Measurements from ENCODE around the gene INSYN1. TPM values are rescaled to one million over a fixed set of nuclear protein-coding genes. Genes with fewer than 3 reads are reported as not detected.
A peak's percentile ranks its signal among the peaks of the same experiment; 100 is the strongest.
"Not testable (repeated sequence)": the region's sequence is repeated elsewhere in the genome, so short reads cannot be mapped to it uniquely, and the experiment has no call there.

INSYN1 gene
- 8.1 TPM for total RNA-seq

GRCh38 chr15:73753250-73754130 lies at the start of gene INSYN1:
INSYN1 (minus strand) TSS chr15:73753351; CDS start chr15:73751130, 2,221 bp downstream.
- no peak for DNase-seq (ENCODE audit: low spot score)

GRCh38 chr15:73802431-73803041 lies 49.4 kb upstream of the INSYN1 start:
- no peak for DNase-seq (ENCODE audit: low spot score)

GRCh38 chr15:73800662-73801345 lies 47.7 kb upstream of the INSYN1 start:
- DNase-seq (ENCODE audit: low spot score) = peak; percentile 53

- DNase-seq (ENCODE audit: low spot score) = no peak
Observed at GRCh38 chr15:73799466-73799865, 46.3 kb upstream of the INSYN1 start.

- DNase-seq (ENCODE audit: low spot score) = no peak
Observed at GRCh38 chr15:73797366-73798158, 44.4 kb upstream of the INSYN1 start.

- DNase-seq (ENCODE audit: low spot score) = no peak
Observed at GRCh38 chr15:73796331-73796831, 43.2 kb upstream of the INSYN1 start.

- no peak for DNase-seq (ENCODE audit: low spot score)
Observed at GRCh38 chr15:73794443-73795133, 41.4 kb upstream of the INSYN1 start.

- DNase-seq (ENCODE audit: low spot score) = not testable (repeated sequence)
Observed at GRCh38 chr15:73792899-73793541, 39.9 kb upstream of the INSYN1 start.

- no peak for DNase-seq (ENCODE audit: low spot score)
Observed at GRCh38 chr15:73792415-73792814, 39.3 kb upstream of the INSYN1 start.

- DNase-seq (ENCODE audit: low spot score) = no peak
Observed at GRCh38 chr15:73789521-73790240, 36.5 kb upstream of the INSYN1 start.

GRCh38 chr15:73787621-73788020 lies 34.5 kb upstream of the INSYN1 start:
- DNase-seq (ENCODE audit: low spot score) = no peak

- DNase-seq (ENCODE audit: low spot score) = no peak
Observed at GRCh38 chr15:73786538-73786937, 33.4 kb upstream of the INSYN1 start.

- not testable (repeated sequence) for DNase-seq (ENCODE audit: low spot score)
Observed at GRCh38 chr15:73785256-73786014, 32.3 kb upstream of the INSYN1 start.

- no peak for DNase-seq (ENCODE audit: low spot score)
Observed at GRCh38 chr15:73784291-73784690, 31.1 kb upstream of the INSYN1 start.

- no peak for DNase-seq (ENCODE audit: low spot score)
Observed at GRCh38 chr15:73782344-73782959, 29.3 kb upstream of the INSYN1 start.

- DNase-seq (ENCODE audit: low spot score) = no peak
Observed at GRCh38 chr15:73781038-73781925, 28.1 kb upstream of the INSYN1 start.

GRCh38 chr15:73779974-73780373 lies 26.8 kb upstream of the INSYN1 start:
- DNase-seq (ENCODE audit: low spot score) = no peak
